HG03460 (cell line): ENCODE data around the gene HDAC4.
"Not testable (repeated sequence)": the region's sequence is repeated elsewhere in the genome, so short reads cannot be mapped to it uniquely, and the experiment has no call there.

Experiments
- ATAC-seq: cut with Tn5 transposase; IDR thresholded peaks from one replicate; pipeline ENCODE4 v1.9.1; 2021; ENCODE audit not compliant: unreplicated experiment

The HDAC4 gene

DNA sequence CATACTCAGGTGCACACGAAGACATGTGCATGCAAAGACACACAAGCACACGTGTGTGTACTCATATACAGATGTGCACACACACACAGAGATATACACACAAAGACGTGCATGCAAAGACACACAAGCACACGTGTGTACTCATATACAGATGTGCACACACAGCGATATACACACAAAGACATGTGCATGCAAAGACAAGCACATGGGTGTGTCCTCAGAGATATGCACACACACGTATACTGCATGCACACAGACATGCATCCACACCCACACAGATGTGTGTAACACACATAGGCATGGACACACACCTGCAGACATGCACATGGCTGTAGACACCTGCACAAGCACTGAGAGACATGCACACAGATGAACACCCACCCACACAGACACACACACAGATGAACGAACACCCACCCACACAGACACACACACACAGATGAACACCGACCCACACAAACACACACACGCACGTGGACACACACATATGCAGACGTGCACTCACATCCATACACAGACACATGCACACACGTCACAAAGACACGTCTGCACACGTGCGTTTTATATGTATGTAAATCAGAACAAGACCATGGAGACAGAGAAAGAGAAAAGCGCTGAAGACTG, 321.0 kb downstream of the HDAC4 start:
- ATAC-seq = no peak

DNA sequence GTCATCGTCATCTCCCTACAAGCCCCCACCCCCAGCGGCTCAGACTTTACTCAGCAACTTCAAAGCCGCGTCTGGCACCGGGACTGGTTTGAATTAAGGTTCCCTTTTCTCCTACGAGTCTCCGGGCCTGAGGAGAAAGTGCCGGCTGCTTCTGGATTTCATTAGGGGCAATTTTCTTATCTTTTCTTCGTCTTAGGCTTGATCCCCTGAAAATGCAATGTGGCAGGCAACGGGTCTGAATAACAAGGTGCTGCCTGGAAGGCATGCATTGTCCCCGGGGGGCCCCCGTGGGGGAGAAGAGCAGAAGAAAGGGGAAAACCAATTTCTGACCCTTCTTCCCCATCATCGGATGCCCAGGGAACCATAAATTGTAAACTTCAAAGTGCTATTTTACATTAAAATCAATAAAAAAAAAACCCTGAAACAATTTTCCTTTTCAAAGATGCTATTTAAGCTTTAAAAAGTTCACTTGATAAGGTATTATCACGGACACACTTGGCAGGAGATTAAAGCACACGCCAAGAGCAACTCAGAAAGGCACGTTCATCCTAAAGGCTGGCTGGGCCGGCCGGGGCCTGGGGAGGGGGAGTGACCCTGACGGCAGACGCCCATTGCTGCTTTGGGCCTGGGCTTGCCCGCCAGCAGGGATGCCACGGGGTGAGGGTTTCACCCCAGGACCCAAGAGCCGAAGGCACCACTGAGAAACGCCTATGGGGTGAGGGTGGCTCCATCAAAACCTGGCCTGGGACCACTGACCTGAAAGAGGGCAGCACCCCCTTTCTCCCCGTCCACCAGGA, 322.5 kb downstream of the HDAC4 start:
- ATAC-seq = no peak

DNA sequence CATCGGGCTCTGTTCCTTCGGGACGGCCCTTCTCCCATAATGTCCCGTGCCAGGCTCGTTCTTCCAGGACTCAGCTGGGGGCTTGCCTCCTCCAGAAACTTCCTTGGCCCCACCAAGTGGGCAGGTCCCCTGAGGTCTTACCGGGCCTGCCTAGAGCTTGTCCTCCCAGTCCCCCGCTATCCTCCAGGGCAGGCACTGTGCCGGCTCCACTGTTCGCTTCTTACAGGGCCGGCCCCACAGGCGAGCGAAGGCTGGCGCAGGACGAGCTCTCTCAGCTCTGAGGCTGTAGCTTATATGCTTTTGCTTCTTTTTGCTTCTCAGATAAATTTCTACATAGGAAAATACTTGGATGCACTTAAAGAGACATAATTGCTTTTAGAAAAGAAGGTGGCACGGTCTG, 323.6 kb downstream of the HDAC4 start:
- no peak for ATAC-seq

DNA sequence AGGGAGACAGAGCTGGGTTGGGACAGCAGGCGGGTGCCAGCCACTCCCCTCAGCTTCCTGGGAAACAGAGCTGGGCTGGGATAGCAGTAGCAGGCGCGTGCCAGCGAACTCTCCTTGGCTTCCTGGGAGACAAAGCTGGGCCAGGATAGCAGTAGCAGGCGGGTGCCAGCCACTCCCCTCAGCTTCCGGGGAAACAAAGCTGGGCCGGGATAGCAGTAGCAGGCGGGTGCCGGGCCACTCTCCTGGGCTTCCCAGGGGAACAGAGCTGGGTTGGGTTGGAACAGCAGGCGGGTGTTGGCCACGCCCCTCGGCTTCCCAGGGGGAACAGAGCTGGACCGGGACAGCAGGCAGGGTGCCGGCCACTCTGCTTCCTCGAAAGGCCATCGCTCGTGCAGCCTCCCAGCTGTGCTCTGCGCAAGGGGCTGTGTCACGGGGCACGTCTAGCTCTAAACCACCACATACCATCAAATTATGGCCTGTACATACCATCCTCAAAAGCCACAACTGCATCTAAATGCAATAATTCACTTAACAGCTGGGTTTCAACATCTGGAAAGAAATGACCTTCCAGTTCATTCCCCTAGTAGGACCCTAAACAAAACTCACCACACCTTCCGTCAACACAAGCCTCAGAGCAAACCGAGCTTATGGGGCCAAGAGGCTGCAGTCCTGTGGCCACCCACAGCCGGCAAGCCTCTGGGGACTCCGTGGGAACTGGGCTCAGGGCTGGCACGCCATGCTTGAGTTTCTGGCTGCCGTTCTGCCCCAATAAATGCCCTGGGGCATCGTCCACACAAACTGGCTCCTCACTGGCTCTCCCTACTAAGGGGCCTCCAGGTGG, 324.7 kb downstream of the HDAC4 start:
- ATAC-seq = no peak

DNA sequence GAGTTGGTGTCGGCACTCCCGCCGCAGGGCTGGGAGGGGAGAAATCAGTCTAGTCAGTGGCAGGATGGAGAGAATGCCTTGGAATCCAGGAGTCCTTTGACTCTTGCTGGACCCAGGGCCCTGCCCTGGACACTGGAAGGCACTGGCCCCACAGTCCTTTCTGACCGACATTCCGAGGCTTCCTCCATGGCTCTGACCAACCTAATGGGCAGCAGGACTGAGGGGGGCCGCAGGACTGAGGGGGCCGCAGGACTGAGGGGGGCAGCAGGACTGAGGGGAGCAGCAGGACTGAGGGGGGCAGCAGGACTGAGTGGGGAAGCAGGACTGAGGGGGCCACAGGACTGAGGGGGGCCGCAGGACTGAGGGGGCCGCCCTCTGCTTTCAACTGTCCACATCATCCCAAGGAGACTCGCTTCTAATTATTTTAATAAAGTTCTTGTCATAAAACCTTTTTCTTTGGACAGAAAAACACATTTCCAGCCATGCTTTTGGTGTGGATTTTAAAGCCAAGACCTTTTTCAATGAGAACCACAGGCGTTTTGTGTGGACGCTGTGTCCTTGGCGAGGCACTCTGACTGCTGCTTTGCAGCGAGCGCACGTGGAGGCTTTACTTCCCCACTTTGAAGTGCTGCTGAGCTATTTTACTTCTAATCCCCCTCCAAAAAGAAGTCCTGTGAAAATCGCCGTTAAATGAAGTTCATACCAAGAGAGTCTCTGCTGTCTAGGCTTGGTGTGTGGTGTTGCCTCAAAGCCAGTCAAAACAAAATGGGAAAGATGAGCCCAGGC, 326.9 kb downstream of the HDAC4 start:
- ATAC-seq = no peak

DNA sequence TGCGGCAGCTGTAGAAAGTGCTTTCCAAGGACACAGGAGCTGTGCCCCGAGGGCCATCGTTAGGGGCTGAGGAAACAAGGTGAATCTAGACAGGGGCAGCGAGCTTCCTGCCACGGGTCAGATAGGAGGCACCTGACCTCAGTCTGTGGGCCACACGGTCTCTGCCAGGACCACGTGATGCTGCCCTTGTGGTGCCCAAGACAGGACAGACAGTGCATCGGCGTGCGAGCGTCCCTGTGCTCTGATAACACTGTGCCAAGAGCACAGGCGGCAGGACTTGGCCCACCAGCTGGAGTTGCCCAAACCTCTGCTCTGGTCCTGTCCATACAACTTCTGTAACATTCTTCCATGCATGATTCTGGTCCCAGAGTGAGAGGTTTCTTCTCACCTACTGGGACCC, 327.6 kb downstream of the HDAC4 start:
- no peak for ATAC-seq

DNA sequence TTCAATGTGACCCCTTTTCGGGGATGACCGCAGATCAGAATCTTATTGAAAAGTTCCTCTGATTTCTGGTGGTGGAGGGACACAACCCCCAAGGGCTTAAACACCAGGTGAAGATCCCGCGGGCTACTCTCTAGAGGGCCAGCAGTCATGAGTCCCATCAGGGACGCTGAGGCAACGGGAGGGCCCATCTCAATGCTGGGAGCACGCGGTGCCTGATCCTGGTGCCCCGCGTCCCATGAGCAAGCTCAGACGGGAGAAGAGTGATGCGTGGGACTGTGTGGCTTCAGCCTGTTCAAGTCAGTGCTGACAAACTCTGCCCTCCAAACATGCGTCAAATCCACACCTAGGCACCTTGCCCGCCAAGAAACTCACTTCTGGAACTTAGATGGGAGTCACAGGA, 328.0 kb downstream of the HDAC4 start:
- ATAC-seq = no peak

DNA sequence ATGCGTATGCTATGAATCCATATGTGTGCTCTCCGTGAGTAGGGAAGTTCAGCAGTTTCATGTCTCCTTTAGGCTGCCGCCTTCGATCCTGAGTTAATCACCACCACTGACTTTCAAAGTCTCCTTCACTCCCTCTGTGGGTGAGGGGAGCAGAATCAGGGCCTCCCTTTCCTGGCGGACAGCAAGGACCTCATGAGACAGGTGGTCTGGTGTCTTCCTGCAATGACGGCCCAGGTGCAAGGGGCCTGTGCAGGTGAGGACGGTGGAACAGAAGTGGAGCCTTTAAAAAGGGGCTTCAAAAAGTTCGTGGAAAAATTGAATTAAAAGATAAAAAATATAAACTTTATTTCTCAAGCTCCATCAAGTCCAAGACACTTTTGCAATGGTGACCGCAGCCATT, 330.4 kb downstream of the HDAC4 start:
- no peak for ATAC-seq

DNA sequence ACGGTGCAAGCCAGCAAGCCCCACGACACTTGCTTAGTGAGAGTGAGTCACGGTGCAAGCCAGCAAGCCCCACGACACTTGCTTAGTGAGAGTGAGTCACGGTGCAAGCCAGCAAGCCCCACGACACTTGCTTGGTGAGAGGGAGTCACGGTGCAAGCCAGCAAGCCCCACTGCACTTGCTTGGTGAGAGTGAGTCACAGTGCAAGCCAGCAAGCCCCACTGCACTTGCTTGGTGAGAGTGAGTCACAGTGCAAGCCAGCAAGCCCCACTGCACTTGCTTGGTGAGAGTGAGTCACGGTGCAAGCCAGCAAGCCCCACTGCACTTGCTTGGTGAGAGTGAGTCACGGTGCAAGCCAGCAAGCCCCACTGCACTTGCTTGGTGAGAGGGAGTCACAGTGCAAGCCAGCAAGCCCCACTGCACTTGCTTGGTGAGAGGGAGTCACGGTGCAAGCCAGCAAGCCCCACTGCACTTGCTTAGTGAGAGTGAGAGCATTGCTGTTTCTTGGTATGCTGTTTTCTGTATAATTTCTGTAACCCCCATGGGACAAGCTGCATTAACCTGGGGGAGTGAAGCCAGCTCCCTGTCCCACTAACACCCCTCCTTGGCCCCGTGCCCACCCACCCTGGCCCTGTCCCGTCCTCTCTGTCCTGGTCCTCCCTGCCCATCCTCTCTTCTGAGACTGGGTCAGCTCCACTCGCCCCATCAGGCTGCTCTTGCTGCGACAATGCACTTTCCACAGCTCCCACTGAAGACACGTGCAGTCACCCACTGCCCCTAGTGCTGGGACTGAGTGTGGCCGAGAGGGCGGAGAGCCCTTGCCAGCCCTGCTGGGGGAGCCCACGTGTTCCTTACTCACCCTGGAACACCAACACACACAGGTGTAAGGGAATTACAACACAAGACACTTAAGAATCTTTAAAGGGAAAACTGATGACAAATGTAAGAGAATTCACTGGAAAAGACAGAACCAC, 331.2 kb downstream of the HDAC4 start:
- ATAC-seq = not testable (repeated sequence)

DNA sequence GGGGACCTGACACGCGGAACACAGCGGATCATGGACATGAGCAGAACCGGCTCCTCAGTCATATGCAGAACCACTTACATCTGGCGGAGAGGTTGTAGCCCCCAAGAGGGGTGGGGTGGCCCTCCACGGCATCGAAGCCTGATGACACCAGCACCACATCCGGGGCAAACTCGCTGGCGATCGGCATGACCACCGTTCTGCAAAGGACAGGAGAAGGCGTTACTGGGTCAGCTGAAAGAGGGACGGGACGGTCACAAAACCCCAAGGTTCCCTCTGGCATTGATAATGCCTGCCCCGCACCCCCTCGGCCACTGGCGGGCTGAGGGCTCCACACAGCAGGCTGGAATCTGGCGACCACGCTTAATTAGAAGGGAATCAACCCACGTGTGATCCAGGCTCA, 332.4 kb downstream of the HDAC4 start:
- no peak for ATAC-seq

DNA sequence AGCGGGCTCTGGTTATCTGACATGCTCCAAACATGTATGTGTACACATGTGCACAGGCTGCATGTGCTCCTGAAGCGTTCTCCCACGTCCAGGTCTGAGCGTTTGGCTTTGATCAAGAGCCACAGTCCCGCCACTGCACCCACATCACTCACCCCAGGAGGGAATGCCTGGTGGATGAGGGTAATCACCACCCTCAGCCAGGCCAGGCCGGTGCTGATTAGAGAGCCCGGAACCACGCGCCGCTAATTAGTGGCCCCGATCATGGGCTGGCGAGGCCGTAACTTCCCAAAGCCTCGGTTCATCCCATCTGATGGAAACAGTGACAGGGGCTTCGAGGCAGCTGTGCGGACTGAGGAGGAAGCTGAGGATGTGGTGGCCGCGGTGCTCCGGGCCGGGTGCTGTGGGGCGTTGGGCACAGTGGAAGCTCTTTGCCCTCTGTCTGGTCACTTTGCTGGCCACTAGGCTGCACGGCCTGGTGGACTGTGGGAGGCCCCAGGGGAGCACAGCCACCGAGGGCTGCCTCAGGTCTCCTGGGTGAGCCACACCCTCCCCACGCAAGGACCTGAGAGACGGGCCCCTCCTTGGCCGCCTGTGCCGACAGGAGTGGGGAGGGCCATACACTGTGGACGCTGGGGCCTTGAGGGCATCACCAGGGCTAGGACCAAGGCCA, 333.5 kb downstream of the HDAC4 start:
- ATAC-seq = no peak

DNA sequence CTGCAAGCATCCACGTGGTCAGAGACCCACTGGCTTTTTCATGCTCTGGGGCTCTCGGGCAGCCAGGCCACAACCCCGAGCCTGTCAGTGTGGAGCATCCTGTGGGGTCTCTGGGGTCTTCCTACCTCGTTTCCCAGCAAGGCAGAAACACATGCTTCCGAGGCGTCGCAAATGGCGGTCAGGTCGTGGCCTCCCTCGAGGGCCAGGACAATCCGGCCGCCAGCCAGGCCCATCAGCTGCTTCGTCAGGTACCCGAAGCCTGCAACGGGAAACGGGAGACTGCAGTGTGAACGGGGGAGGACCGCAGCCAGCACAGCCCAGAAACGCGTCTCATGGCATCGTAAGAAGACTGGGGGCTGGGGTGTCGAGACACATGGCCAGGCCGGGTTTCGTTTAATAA, 334.2 kb downstream of the HDAC4 start:
- ATAC-seq = no peak

DNA sequence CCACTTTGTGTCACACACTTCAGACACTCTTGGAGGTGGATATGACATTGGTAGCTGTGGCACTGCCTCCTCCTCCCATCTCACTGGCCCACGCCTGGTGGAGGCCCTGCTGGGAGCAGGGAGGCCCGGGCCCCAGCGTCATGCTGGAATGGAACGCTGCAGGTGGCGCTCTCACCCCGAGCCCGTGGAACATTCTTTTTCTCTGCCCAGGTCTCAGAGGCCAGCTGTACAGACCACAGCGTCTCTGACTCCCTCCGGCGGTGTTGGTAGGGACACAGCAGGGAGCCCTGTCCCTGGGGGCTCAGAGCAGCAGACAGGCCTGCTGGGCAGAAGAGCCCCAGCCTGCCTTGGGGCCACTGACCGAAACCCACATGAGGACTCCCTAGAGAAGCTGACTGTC, 334.9 kb downstream of the HDAC4 start:
- ATAC-seq = no peak

DNA sequence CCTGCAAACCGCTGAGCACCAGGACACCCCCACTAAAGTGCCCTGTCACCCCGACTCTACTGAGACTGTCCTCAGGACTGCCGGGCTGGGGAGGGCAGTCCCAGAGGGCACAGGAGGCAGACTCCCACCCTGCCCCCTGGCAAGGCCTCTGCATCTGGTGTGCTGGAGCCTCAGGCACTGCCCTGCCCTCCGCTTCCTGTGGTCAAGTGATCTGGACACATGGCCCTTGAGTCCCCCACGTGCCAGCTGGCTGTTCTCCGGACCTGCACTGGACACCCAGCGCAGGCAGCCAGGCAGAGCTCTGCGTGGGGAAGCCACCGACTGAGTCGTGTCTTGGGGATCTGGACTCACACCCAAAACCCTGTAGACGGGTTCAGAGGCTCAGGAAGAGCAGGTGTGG, 335.3 kb downstream of the HDAC4 start:
- no peak for ATAC-seq

DNA sequence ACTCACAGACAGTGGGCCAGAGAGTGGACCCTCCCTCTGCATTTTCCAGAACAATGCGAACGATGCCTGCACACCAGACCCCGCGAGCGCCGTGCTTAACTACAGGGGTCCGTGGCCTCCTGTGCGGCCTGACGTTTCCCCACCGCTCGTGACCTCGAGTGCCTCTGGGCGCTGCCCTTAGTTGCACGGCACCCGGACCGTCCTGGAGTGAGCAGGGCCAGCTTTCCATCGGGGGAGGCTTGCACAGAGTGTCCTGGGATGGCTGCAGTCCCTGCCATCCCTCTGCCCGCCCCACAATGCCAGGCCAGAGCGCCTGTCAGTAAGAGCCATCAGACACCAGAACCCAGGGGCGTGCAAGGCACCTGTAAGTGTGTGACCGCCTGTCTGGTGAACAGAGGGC, 335.9 kb downstream of the HDAC4 start:
- no peak for ATAC-seq

DNA sequence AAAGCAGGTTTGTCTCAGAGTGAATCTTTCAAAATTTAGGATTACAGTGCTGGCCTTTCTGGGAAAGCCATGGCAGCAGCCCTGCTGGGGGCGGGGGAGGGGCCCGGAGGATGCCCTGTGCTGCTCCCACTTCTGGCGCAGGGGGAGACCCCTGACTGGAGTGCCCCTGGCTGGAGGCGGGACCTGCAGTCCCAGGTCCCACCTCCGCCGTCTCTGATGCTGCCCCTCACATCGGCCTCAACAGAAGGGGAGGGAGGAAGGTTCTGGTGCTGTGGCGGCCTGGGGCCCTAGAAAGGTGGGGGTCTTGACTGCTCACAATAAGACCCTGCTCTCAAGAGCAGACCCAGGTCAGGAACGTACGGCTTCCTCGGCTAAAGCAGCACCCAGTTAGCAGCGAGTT, 336.6 kb downstream of the HDAC4 start:
- ATAC-seq = no peak

DNA sequence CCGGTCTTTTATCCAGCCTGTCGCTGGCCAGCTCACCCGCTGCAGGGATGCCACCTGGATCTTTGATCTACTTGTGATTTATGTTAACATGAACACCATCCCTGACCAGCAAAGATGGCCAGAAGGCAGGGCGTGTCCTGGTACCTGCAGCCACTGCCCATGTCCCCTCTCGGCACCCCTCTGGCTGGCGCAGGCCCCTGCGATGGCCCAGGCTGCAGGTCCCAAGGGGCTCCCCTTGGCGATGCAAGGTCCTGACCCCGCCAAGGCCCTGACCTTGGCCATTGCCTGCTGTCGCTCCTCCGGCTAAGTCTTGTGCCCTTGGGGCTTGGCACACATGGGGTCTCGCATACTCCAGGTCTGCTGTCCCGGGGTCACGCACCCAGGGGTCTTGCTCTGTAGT, 338.1 kb downstream of the HDAC4 start:
- no peak for ATAC-seq

DNA sequence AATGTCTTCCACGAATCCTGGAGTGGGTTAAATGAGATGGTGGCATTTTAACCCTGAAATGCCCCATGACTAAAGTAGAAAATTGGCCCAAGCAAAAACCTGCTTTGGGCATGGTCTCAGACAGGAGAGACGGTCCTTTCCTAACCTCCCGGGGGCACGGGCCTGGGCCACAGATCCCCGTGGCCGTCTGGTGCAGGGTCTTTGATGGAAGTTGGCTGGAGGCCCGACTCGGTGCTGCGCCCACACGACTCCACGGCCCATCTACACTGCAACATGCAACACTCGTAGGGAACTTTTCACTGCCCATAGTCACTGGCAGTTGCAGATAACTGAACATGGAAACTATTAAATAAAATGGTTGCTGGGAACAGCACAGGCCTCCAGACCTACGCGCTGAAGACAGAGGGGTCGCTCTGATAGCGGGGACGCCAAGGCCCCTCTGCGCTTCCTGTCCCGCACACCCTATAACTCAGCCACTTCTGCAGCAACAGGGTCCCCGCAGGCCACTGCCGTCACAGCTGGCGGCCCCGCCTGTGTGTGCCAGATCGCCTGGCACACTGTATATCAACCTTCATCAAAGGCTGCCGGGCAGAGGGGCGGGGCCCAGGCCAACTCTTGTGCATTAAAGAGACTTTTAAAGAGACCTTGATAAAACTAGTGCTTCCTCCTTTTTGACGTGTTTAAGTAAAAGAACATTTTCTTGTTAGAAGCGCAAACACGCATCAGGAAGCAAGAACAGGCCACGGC, 338.8 kb downstream of the HDAC4 start:
- ATAC-seq = no peak
